ENCODE results near the gene SLC35F1.

Gene SLC35F1

DNA sequence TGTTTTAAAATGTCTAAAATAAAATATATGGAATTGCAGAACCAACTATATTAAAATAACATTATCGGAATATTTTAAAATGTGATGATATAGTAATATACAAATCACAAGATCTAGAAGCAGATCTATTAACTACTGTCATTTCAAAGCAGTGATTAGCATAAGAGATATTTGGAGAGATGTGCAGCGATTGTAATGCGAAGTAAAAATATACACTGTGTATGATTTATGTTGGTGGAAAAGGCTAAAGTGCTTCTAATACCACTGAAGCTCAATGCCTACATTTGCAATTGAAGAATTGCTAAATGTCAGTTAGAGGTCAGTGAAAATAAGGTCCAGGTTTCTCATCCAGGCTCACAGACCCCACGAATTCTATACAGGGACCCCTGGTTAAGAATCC, 392.4 kb downstream of the SLC35F1 start:
- Histone ChIP-seq H3K4me1 (ENCODE audit: low read length) (no peaks in the 10 kb centered on the region), H3K4me3 (ENCODE audit: low read length) (no peak overlapping the region), H3K9ac (ENCODE audit: low read length) (no peak overlapping the region), H3K36me3 (replicated peaks; ENCODE audit: low read depth, low read length) (no peaks in the 10 kb centered on the region), H3K9me3 (ENCODE audit: insufficient read depth, low read length) (no peaks in the 10 kb centered on the region), H3K27ac (ENCODE audit: low read length) (no peak overlapping the region), H3K4me2 (ENCODE audit: low read length) (no peak overlapping the region), H4K20me1 (ENCODE audit: insufficient read depth, low read length) (no peaks in the 10 kb centered on the region), H3K27me3 (ENCODE audit: low read depth, low read length) (no peaks in the 10 kb centered on the region), H3K79me2 (ENCODE audit: low read length) (no peaks in the 10 kb centered on the region), H2AFZ (ENCODE audit: low read depth, low read length) (no peak overlapping the region)
- TF ChIP-seq EZH2phosphoT487 (IDR thresholded peaks at IDR 0.05; ENCODE audit: low read depth), result no peak
- TF ChIP-seq, protein P1, sequence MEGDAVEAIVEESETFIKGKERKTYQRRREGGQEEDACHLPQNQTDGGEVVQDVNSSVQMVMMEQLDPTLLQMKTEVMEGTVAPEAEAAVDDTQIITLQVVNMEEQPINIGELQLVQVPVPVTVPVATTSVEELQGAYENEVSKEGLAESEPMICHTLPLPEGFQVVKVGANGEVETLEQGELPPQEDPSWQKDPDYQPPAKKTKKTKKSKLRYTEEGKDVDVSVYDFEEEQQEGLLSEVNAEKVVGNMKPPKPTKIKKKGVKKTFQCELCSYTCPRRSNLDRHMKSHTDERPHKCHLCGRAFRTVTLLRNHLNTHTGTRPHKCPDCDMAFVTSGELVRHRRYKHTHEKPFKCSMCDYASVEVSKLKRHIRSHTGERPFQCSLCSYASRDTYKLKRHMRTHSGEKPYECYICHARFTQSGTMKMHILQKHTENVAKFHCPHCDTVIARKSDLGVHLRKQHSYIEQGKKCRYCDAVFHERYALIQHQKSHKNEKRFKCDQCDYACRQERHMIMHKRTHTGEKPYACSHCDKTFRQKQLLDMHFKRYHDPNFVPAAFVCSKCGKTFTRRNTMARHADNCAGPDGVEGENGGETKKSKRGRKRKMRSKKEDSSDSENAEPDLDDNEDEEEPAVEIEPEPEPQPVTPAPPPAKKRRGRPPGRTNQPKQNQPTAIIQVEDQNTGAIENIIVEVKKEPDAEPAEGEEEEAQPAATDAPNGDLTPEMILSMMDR (IDR thresholded peaks at IDR 0.05; ENCODE audit: low read depth, low read length), result no peak

DNA sequence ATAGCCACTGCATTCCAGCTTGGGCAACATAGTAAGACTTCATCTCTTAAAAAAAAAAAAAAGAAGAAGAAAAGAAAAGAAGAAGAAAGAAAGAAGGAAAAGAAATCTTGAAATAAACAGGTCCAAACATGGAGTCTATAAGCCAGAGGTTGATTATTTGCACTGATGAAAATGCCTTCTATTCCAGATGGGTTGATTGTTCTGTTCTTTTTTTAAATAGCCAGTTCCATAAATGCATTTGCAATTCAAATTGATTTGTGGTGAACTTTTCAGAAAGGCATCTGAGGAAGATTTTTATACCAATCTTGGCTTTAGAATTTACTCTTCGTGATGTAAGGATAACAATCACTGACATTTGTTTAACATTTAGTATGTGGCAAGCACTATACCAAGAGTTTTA, 397.3 kb downstream of the SLC35F1 start:
- Histone ChIP-seq H3K27me3 (ENCODE audit: low read depth, low read length) (no peaks in the 10 kb centered on the region), H3K4me1 (ENCODE audit: low read length) (no peaks in the 10 kb centered on the region), H3K27ac (ENCODE audit: low read length) (no peak overlapping the region), H3K4me3 (ENCODE audit: low read length) (no peak overlapping the region), H3K4me2 (ENCODE audit: low read length) (no peak overlapping the region), H4K20me1 (ENCODE audit: insufficient read depth, low read length) (no peaks in the 10 kb centered on the region), H3K79me2 (ENCODE audit: low read length) (no peaks in the 10 kb centered on the region), H2AFZ (ENCODE audit: low read depth, low read length) (no peak overlapping the region), H3K36me3 (replicated peaks; ENCODE audit: low read depth, low read length) (no peaks in the 10 kb centered on the region), H3K9me3 (ENCODE audit: insufficient read depth, low read length) (no peaks in the 10 kb centered on the region), H3K9ac (ENCODE audit: low read length) (no peak overlapping the region)
- TF ChIP-seq, protein P1 (IDR thresholded peaks at IDR 0.05; ENCODE audit: low read depth, low read length), result no peak
- no peak for TF ChIP-seq EZH2phosphoT487 (IDR thresholded peaks at IDR 0.05; ENCODE audit: low read depth)

DNA sequence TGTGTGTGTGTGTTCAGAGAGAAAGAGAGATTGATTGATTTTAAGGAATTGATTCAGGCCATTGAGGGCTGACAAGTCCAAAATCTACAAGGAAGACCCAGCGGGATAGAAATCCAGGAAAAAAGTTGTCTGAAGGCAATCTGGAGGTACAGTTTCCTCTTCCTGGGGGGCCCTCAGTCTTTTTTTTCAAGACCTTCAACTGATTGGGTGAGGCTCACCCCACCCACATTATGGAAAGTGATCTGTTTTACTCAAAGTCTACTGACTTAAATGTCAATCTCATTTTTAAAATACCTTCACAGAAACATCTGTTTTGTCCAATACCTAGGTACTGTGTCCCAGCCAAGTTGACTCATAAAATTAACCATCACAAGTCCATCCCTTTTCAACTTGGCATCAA, 398.0 kb downstream of the SLC35F1 start:
- H3K27me3 ChIP-seq (ENCODE audit: low read depth, low read length), result no peaks in the 10 kb centered on the region
- no peak overlapping the region for H2AFZ ChIP-seq (ENCODE audit: low read depth, low read length)
- no peaks in the 10 kb centered on the region for H4K20me1 ChIP-seq (ENCODE audit: insufficient read depth, low read length)
- no peak overlapping the region for H3K4me2 ChIP-seq (ENCODE audit: low read length)
- no peak overlapping the region for H3K4me3 ChIP-seq (ENCODE audit: low read length)
- H3K27ac ChIP-seq (ENCODE audit: low read length), result no peak overlapping the region
- H3K79me2 ChIP-seq (ENCODE audit: low read length), result no peaks in the 10 kb centered on the region
- H3K9me3 ChIP-seq (ENCODE audit: insufficient read depth, low read length), result no peaks in the 10 kb centered on the region
- no peaks in the 10 kb centered on the region for H3K4me1 ChIP-seq (ENCODE audit: low read length)
- TF ChIP-seq, protein P1 (IDR thresholded peaks at IDR 0.05; ENCODE audit: low read depth, low read length), result no peak
- TF ChIP-seq EZH2phosphoT487 (IDR thresholded peaks at IDR 0.05; ENCODE audit: low read depth), result no peak
- H3K9ac ChIP-seq (ENCODE audit: low read length), result no peak overlapping the region
- no peaks in the 10 kb centered on the region for H3K36me3 ChIP-seq (replicated peaks; ENCODE audit: low read depth, low read length)

DNA sequence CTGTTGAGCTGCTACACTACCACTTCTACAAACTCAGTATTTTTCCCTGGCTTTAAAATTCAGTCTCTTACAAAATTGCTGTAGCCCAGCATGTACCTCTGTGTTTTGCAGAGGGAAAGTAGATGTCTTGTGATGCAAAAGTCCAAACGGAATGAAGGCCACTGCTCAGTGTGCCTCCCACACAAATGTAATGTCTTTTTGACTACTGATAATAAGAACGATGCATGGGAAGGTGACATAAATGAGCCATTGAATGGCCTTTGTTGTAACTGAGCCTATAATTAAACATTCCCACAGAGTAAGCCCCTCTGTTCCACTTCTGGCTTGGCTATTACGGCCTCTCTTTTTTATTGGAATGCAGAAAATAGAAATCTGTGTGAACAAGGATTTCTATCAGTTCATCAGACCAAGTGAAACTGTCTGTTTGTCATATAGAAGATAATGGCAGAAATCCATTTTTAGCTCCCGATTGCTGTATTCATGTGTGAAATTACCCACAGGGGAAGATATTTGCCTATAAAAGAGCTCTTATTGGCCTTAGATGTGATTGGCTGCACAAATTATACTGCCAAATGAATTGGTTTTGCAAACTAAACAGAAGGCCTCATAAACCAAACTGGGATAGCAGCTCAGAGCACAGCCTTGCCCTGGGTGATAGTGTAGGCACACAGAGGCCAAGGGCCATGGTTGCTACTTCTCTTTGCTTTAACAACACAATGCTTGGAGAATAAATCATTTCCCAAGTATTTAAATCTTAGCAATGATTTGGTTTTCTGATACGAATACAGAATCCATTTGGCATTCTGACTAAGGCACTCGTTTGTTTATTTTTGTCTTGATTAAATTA, 399.6 kb downstream of the SLC35F1 start:
- H4K20me1 ChIP-seq (ENCODE audit: insufficient read depth, low read length), result no peaks in the 10 kb centered on the region
- no peaks in the 10 kb centered on the region for H3K27me3 ChIP-seq (ENCODE audit: low read depth, low read length)
- H2AFZ ChIP-seq (ENCODE audit: low read depth, low read length), result no peak overlapping the region
- H3K9me3 ChIP-seq (ENCODE audit: insufficient read depth, low read length), result no peaks in the 10 kb centered on the region
- H3K4me2 ChIP-seq (ENCODE audit: low read length), result no peak overlapping the region
- no peak overlapping the region for H3K9ac ChIP-seq (ENCODE audit: low read length)
- TF ChIP-seq, protein P1 (IDR thresholded peaks at IDR 0.05; ENCODE audit: low read depth, low read length), result no peak
- TF ChIP-seq EZH2phosphoT487 (IDR thresholded peaks at IDR 0.05; ENCODE audit: low read depth), result no peak
- no peak overlapping the region for H3K27ac ChIP-seq (ENCODE audit: low read length)
- H3K79me2 ChIP-seq (ENCODE audit: low read length), result no peaks in the 10 kb centered on the region
- no peaks in the 10 kb centered on the region for H3K36me3 ChIP-seq (replicated peaks; ENCODE audit: low read depth, low read length)
- H3K4me1 ChIP-seq (ENCODE audit: low read length), result no peaks in the 10 kb centered on the region
- H3K4me3 ChIP-seq (ENCODE audit: low read length), result no peak overlapping the region
